SK-N-SH (cell line): ENCODE measurements around the gene GUCY2C.

ENCODE experiments used
- SMC3 ChIP-seq: IDR thresholded peaks from 2 replicates; pipeline ENCODE4 v1.6.1; 2012; ENCODE audit warnings: low read depth, low read length, improper control_type of control experiment
- TAF1 ChIP-seq: IDR thresholded peaks from 2 replicates; pipeline ENCODE4 v1.6.1; 2012; ENCODE audit warnings: low read depth, mild to moderate bottlenecking, low read length, moderate library complexity, borderline replicate concordance
- TF ChIP-seq, protein P1 (sequence below): fragments of 200-600 bp; sonication (generic); IDR thresholded peaks from 2 replicates; pipeline ENCODE4 v1.6.1; 2017; ENCODE audit warnings: antibody characterized with exemption, mild to moderate bottlenecking, moderate library complexity
- TF ChIP-seq, protein P2 (sequence below): IDR thresholded peaks from 2 replicates; pipeline ENCODE4 v1.4.0; 2012; ENCODE audit warnings: low read depth, borderline replicate concordance

DNA sequence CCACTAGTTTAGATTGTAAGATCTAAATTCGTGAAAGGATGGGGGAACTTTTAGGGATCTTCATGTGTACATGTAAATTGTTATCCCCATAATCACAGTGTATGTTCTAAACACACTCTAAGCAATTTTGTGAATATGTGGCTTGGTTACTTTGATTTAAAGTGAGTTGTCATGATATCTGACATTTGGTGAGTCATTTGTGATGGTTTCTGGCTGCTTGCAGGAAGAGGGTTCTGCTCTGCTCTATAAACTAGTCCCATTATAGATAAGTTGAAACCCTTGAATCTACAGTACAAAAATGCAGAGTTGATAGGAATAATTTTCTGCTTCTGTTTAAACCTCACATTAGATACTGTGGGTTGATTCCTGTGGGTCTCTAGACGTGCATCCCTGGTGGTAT is 14.8 kb downstream of the GUCY2C start:
- TF ChIP-seq SMC3 (no peak), TAF1 (no peak)
- TF ChIP-seq, protein P1, sequence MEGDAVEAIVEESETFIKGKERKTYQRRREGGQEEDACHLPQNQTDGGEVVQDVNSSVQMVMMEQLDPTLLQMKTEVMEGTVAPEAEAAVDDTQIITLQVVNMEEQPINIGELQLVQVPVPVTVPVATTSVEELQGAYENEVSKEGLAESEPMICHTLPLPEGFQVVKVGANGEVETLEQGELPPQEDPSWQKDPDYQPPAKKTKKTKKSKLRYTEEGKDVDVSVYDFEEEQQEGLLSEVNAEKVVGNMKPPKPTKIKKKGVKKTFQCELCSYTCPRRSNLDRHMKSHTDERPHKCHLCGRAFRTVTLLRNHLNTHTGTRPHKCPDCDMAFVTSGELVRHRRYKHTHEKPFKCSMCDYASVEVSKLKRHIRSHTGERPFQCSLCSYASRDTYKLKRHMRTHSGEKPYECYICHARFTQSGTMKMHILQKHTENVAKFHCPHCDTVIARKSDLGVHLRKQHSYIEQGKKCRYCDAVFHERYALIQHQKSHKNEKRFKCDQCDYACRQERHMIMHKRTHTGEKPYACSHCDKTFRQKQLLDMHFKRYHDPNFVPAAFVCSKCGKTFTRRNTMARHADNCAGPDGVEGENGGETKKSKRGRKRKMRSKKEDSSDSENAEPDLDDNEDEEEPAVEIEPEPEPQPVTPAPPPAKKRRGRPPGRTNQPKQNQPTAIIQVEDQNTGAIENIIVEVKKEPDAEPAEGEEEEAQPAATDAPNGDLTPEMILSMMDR: no peak
- TF ChIP-seq, protein P2, sequence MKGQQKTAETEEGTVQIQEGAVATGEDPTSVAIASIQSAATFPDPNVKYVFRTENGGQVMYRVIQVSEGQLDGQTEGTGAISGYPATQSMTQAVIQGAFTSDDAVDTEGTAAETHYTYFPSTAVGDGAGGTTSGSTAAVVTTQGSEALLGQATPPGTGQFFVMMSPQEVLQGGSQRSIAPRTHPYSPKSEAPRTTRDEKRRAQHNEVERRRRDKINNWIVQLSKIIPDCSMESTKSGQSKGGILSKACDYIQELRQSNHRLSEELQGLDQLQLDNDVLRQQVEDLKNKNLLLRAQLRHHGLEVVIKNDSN: no peak
